Kidney (tissue), 14 donors: ENCODE measurements around the gene SAMD8. TPM values are rescaled to one million over a fixed set of nuclear protein-coding genes. Genes with fewer than 3 reads are reported as not detected.

ENCODE experiments used
- DNase-seq, 5 donors: peaks; one replicate each; pipeline ENCODE4 v3.0.0-alpha.2; 2013 to 2020
- FAIRE-seq: peaks from 2 replicates; lab custom pipeline; 2012; peaks lifted over from hg19 to GRCh38; lab: Jason Lieb, UNC
- H3K27ac ChIP-seq, 2 donors: one replicate each; pipeline ENCODE4 v1.7.0; 2013; ENCODE audit warnings: low read depth in 2 of 2, low read length in 2 of 2, inconsistent platforms in 1 of 2
- H3K27me3 ChIP-seq: one replicate; pipeline ENCODE4 v1.7.1; 2013; ENCODE audit warnings: low read length, inconsistent platforms; ENCODE audit not compliant: control insufficient read depth, insufficient read depth
- H3K36me3 ChIP-seq, 3 donors: one replicate each; pipeline versions ENCODE4 v1.7.0 to v1.7.1; 2013; ENCODE audit warnings: low read length in 3 of 3, control low read depth in 1 of 3, inconsistent platforms in 1 of 3; ENCODE audit not compliant: insufficient read depth in 3 of 3, control insufficient read depth in 2 of 3
- H3K4me1 ChIP-seq, 3 donors: one replicate each; pipeline versions ENCODE4 v1.7.0 to v1.7.1; 2013; ENCODE audit warnings: low read length in 3 of 3, inconsistent platforms in 1 of 3, low read depth in 1 of 3; ENCODE audit not compliant: control insufficient read depth in 2 of 3, insufficient read depth in 2 of 3
- H3K4me3 ChIP-seq, 3 donors: one replicate each; pipeline versions ENCODE4 v1.7.0 to v1.8.1; 2013; ENCODE audit warnings: low read length in 3 of 3, control low read depth in 1 of 3, inconsistent platforms in 1 of 3
- H3K9ac ChIP-seq, 3 donors: one replicate each; pipeline versions ENCODE4 v1.7.0 to v1.7.1; 2013; ENCODE audit warnings: low read length in 3 of 3, control low read depth in 1 of 3, inconsistent platforms in 1 of 3
- H3K9me3 ChIP-seq, 3 donors: one replicate each; pipeline versions ENCODE4 v1.7.0 to v1.7.1; 2013; ENCODE audit warnings: low read length in 3 of 3, control low read depth in 1 of 3, inconsistent platforms in 1 of 3; ENCODE audit not compliant: control insufficient read depth in 2 of 3, insufficient read depth in 1 of 3
- intact Hi-C: fragments of 100-400 bp; cut with DNase I; formaldehyde crosslinking; loops from one replicate; pipeline ENCODE4 v1.11.1; 2022
- polyA plus RNA-seq: library from polyadenylated mRNA; stranded (reverse); fragments of 350-450 nt; fragmentation: Illumina TruSeq; extraction: RNeasy Lipid Tissue Mini Kit (QIAGEN cat#74804); gene quantifications from one replicate; pipeline ENCODE4 v1.2.3, GENCODE V29; 2014; ENCODE audit warnings: low read depth, low replicate concordance; ENCODE audit not compliant: insufficient read depth
- total RNA-seq: library from RNA; stranded (reverse); fragmentation: NEBNext Ultra II Directional; extraction: Animal tissue kit (Norgen Biotek cat#: 25700); gene quantifications from one replicate; pipeline ENCODE4 v1.2.1, GENCODE V29; 2021
- TF ChIP-seq, protein P1 (sequence below): IDR thresholded peaks from 3 replicates; pipeline ENCODE4 v1.5.1; 2012; ENCODE audit warnings: mild to moderate bottlenecking, moderate library complexity, borderline replicate concordance; ENCODE audit not compliant: insufficient read depth; ENCODE audit errors: extremely low read depth
- donor health status: control.
- donor health status: control.
- donor health status: control.
- donor health status: control.
- donor health status: control.
- donor health status: DM: yes; HTN: yes; CAD: no.
- donor health status: Normal renal cell carcinoma (clear cell type).

The SAMD8 gene
- total and polyA plus RNA-seq, 2 donors from 2014 or later = 5.3 to 20.5 TPM

DNA sequence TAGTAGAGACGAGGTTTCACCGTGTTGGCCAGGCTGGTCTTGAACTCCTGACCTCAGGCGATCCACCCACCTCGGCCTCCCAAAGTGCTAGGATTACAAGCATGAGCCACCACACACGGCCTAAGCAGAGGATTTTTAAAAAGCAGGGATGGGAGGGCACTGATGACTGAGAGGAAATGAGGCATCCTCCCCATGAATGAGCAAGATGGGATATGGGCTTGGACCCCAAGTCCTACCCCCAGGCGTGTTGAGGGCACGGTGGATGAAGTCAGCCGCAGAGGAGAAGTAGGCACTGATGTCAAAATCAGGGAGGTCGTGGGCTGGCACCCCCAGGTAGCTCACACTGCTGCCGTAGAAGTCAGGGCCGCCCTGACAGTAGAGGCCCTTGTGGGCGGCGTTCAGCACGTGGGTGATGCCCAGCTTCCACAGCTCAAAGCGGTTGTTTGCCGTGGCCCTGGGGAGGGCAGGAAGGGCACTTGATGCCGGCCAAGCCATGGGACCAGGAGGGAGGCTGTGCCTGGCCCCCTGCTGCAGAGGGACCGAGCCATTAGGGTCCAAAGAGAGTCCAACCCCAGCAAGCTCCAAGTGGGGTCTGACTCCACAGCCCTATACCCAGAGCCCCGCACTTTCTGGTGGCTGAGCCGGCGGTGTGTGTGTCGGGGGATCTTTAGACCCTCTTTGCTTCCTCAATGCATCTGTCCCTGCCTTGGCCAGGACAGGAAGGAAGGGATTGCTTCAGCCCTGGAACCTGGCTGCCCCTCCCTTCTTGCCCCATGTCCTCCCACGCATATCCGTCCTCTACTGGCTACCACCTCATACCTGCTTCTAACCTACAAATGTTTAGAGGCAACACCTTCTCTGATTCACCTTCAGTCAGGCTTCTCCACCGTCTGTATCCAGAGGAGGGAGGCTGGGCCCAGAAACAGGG lies 3.4 kb upstream of the SAMD8 start:
- no peak for FAIRE-seq
- H3K27ac ChIP-seq = peak overlapping the region in 1 of 2 donors; percentile 1

DNA sequence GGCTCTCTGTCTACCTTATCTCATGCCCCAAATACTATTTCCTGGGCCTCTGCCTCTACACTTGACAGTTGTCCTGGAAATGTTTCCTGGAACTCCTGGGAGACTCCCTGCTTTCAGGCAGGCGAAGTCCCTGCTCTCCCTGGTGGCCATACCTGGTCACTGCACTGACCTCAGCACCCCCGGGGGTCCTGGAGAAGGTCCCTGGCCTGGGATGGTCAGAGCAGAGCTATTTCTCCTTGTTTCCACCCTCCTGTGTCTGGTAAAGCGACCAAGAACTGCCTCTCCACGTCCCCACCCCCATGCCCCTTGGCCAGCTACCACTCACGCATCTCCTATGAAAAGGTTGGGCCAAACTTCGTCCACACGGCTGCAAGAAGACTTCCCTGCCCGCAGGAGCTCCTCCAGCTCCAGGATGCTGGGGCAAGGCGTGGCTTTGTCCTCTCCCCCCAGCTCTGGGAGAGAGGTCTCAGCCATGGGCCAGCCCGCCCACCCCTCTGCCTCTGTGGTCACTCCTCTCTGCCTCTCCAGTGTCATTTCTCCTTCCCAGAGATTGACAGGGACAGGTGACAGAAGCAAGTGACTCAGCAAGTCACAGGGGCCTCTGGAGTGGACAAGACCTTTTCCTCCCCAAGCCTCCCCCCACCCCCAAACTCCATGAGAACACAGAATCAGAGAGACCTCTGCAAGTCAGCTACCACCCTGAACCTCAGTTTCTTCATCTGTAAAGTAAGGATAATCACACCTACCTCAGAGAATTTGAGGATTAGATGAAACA lies 2.6 kb upstream of the SAMD8 start:
- Histone ChIP-seq H3K9ac (no peak overlapping the region), H3K4me3 (no peak overlapping the region), H3K36me3 (no peaks in the 10 kb centered on the region), H3K27ac (peak overlapping the region in 1 of 2 donors; percentile 1), H3K27me3 (no peaks in the 10 kb centered on the region), H3K9me3 (no peaks in the 10 kb centered on the region), H3K4me1 (peaks cover 0 to 5% (median 0%) of the 10 kb centered on the region in 3 donors)
- intact Hi-C loops = no loop called here
- FAIRE-seq = no peak
- peak in 2 of 5 donors; percentile 37 to 39 for DNase-seq
- TF ChIP-seq, protein P1, sequence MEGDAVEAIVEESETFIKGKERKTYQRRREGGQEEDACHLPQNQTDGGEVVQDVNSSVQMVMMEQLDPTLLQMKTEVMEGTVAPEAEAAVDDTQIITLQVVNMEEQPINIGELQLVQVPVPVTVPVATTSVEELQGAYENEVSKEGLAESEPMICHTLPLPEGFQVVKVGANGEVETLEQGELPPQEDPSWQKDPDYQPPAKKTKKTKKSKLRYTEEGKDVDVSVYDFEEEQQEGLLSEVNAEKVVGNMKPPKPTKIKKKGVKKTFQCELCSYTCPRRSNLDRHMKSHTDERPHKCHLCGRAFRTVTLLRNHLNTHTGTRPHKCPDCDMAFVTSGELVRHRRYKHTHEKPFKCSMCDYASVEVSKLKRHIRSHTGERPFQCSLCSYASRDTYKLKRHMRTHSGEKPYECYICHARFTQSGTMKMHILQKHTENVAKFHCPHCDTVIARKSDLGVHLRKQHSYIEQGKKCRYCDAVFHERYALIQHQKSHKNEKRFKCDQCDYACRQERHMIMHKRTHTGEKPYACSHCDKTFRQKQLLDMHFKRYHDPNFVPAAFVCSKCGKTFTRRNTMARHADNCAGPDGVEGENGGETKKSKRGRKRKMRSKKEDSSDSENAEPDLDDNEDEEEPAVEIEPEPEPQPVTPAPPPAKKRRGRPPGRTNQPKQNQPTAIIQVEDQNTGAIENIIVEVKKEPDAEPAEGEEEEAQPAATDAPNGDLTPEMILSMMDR = peak; percentile 33

More for the DNA sequence above, 3.4 kb upstream of the SAMD8 start:
- Histone ChIP-seq H3K4me3 (no peak overlapping the region), H3K9me3 (no peaks in the 10 kb centered on the region), H3K36me3 (no peaks in the 10 kb centered on the region), H3K9ac (no peak overlapping the region), H3K27me3 (no peaks in the 10 kb centered on the region), H3K4me1 (peaks cover 0 to 4% (median 0%) of the 10 kb centered on the region in 3 donors)
- TF ChIP-seq, protein P1 = no peak
- DNase-seq = no peak
- intact Hi-C loops = no loop called here

DNA sequence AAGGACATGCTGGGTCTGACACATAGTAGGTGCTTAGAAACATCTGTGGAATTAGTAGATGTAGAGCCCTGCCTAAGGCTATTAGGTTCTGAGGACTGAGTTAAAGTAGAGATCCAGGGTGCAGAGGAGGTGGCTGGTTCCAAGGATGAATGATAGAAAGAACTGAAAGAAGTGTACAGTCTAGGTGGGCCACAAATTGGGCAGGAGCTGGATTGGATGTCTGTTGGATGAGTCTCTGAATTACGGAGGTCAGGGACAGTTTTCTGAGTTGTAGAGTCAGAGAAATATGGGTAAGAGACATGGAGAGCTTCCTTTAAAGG lies 2.0 kb upstream of the SAMD8 start:
- no peak for FAIRE-seq
- H3K4me1 ChIP-seq = peaks cover 0 to 5% (median 0%) of the 10 kb centered on the region in 3 donors
- H3K27ac ChIP-seq = no peak overlapping the region
- H3K9me3 ChIP-seq = no peaks in the 10 kb centered on the region
- H3K36me3 ChIP-seq = no peaks in the 10 kb centered on the region
- DNase-seq = no peak
- TF ChIP-seq, protein P1 = no peak
- no peak overlapping the region for H3K4me3 ChIP-seq
- intact Hi-C loops = no loop called here
- no peaks in the 10 kb centered on the region for H3K27me3 ChIP-seq
- H3K9ac ChIP-seq = no peak overlapping the region
